Measurements from ENCODE around the gene UBAC2.

GRCh38 chr13:99271249-99271648 lies 70.6 kb downstream of the UBAC2 start:
- TF ChIP-seq, protein P1, sequence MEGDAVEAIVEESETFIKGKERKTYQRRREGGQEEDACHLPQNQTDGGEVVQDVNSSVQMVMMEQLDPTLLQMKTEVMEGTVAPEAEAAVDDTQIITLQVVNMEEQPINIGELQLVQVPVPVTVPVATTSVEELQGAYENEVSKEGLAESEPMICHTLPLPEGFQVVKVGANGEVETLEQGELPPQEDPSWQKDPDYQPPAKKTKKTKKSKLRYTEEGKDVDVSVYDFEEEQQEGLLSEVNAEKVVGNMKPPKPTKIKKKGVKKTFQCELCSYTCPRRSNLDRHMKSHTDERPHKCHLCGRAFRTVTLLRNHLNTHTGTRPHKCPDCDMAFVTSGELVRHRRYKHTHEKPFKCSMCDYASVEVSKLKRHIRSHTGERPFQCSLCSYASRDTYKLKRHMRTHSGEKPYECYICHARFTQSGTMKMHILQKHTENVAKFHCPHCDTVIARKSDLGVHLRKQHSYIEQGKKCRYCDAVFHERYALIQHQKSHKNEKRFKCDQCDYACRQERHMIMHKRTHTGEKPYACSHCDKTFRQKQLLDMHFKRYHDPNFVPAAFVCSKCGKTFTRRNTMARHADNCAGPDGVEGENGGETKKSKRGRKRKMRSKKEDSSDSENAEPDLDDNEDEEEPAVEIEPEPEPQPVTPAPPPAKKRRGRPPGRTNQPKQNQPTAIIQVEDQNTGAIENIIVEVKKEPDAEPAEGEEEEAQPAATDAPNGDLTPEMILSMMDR (conservative IDR thresholded peaks at IDR 0.05), result no peak
- no peak for TF ChIP-seq EZH2 (IDR thresholded peaks at IDR 0.05; ENCODE audit: low read depth)

Measured in PC-9 (cell line).